Activated CD8-positive, alpha-beta memory T cell treated with anti-CD3 and anti-CD28 coated beads, Interleukin-2, amount 10 ng/mL, durations not matched to agents 7 days and 5 days (primary cell): ENCODE data around the gene REXO1. TPM values are rescaled to one million over a fixed set of nuclear protein-coding genes. Genes with fewer than 3 reads are reported as not detected.
A peak's percentile ranks its signal among the peaks of the same experiment; 100 is the strongest.

Experiments
- ATAC-seq: fragments of 150-1000 bp; cut with Tn5 transposase; one replicate; pipeline ENCODE4 v1.10.0; 2021; ENCODE audit warnings: moderate library complexity
- CTCF ChIA-PET: fragments of 350-600 bp; sonication (Branson Sonifier 250); formaldehyde crosslinking; loops from one replicate; lab custom pipeline; 2021; ENCODE audit warnings: antibody characterized with exemption; lab: Charles Lee
- DNase-seq: peaks from one replicate; pipeline ENCODE4 v3.0.0-alpha.2; 2020
- H3K27ac Mint-ChIP-seq: one replicate; pipeline ENCODE4 v1.8.0; 2021; ENCODE audit warnings: mild to moderate bottlenecking, mixed read lengths
- H3K27me3 Mint-ChIP-seq: one replicate; pipeline ENCODE4 v1.8.0; 2021; ENCODE audit warnings: mixed read lengths
- H3K36me3 Mint-ChIP-seq: one replicate; pipeline ENCODE4 v1.8.0; 2021; ENCODE audit warnings: mild to moderate bottlenecking, mixed read lengths
- H3K4me1 Mint-ChIP-seq: one replicate; pipeline ENCODE4 v1.8.0; 2021; ENCODE audit warnings: mixed read lengths
- H3K4me3 Mint-ChIP-seq: one replicate; pipeline ENCODE4 v1.8.0; 2021; ENCODE audit warnings: mild to moderate bottlenecking, moderate library complexity, mixed read lengths
- H3K9me3 Mint-ChIP-seq: one replicate; pipeline ENCODE4 v1.8.0; 2022; ENCODE audit warnings: low read depth, mixed read lengths
- total RNA-seq, 2 experiments: library from RNA; stranded (reverse); gene quantifications; one replicate each; pipeline ENCODE4 v1.2.3, GENCODE V29; 2021

REXO1 gene
- total RNA-seq, 2 experiments from 2014 or later, result 58.4 to 68.4 TPM

GRCh38 chr19:1813192-1814182 lies 34.8 kb downstream of the REXO1 start:
- Mint-ChIP-seq H3K36me3 (peaks cover 8% of the 10 kb centered on the region), H3K9me3 (no peaks in the 10 kb centered on the region), H3K4me3 (peak overlapping the region; percentile 81), H3K4me1 (peaks cover 14% of the 10 kb centered on the region), H3K27ac (peak overlapping the region; percentile 99), H3K27me3 (no peaks in the 10 kb centered on the region)
- ATAC-seq (no peak), DNase-seq (no peak)
- CTCF ChIA-PET, result interaction anchor here (0.8 to 2.9 kb wide), 5 partner anchors 10 to 141 kb away, joined by 4 to 19 read pairs (median 4); no protein-coding TSS in a partner anchor

- H3K4me3 Mint-ChIP-seq, result peak overlapping the region; percentile 81
- peak overlapping the region; percentile 99 for H3K27ac Mint-ChIP-seq
- peak; percentile 91 for ATAC-seq
- peak; percentile 99 for DNase-seq
- no peaks in the 10 kb centered on the region for H3K27me3 Mint-ChIP-seq
- H3K36me3 Mint-ChIP-seq, result peaks cover 5% of the 10 kb centered on the region
- peaks cover 14% of the 10 kb centered on the region for H3K4me1 Mint-ChIP-seq
- CTCF ChIA-PET, result interaction anchor here (0.9 to 5.0 kb wide), 6 partner anchors 13 to 140 kb away, joined by 3 to 19 read pairs (median 12); no protein-coding TSS in a partner anchor
- no peaks in the 10 kb centered on the region for H3K9me3 Mint-ChIP-seq
Measured at GRCh38 chr19:1812426-1813191, 35.7 kb downstream of the REXO1 start.

GRCh38 chr19:1811942-1812425 lies 36.3 kb downstream of the REXO1 start, which contains the start of gene ATP8B3:
Gene ATP8B3 (minus strand): TSS chr19:1812276. CDS start chr19:1811736, 540 bp downstream.
- H3K27me3 Mint-ChIP-seq, result no peaks in the 10 kb centered on the region
- no peak for DNase-seq
- H3K27ac Mint-ChIP-seq, result peak within 1 kb of the TSS; percentile 99
- peak within 1 kb of the TSS; percentile 81 for H3K4me3 Mint-ChIP-seq
- CTCF ChIA-PET, result interaction anchor here (0.5 to 5.0 kb wide), 7 partner anchors 14 to 216 kb away, joined by 3 to 19 read pairs (median 4); no protein-coding TSS in a partner anchor
- no peaks in the 10 kb centered on the region for H3K9me3 Mint-ChIP-seq
- ATAC-seq, result peak; percentile 37
- peaks cover 14% of the 10 kb centered on the region for H3K4me1 Mint-ChIP-seq
- peaks cover 5% of the 10 kb centered on the region for H3K36me3 Mint-ChIP-seq

- H3K27me3 Mint-ChIP-seq, result no peaks in the 10 kb centered on the region
- no peaks in the 10 kb centered on the region for H3K9me3 Mint-ChIP-seq
- H3K36me3 Mint-ChIP-seq, result peaks cover 5% of the 10 kb centered on the region
- ATAC-seq, result no peak
- peak; percentile 58 for DNase-seq
- peak overlapping the region; percentile 49 for H3K27ac Mint-ChIP-seq
- CTCF ChIA-PET, result interaction anchor here (0.5 to 5.0 kb wide), 7 partner anchors 15 to 217 kb away, joined by 3 to 19 read pairs (median 4); no protein-coding TSS in a partner anchor
- H3K4me3 Mint-ChIP-seq, result peak overlapping the region; percentile 81
- H3K4me1 Mint-ChIP-seq, result peaks cover 14% of the 10 kb centered on the region
Measured at GRCh38 chr19:1811472-1811894, 36.8 kb downstream of the REXO1 start.

GRCh38 chr19:1810439-1811160 lies 37.7 kb downstream of the REXO1 start:
- H3K27me3 Mint-ChIP-seq, result no peaks in the 10 kb centered on the region
- no peak for ATAC-seq
- H3K27ac Mint-ChIP-seq, result peak overlapping the region; percentile 1
- H3K9me3 Mint-ChIP-seq, result no peaks in the 10 kb centered on the region
- H3K36me3 Mint-ChIP-seq, result peaks cover 2% of the 10 kb centered on the region
- H3K4me1 Mint-ChIP-seq, result peaks cover 14% of the 10 kb centered on the region
- no peak for DNase-seq
- H3K4me3 Mint-ChIP-seq, result no peak overlapping the region
- CTCF ChIA-PET, result interaction anchor here (1.1 to 5.0 kb wide), 7 partner anchors 15 to 138 kb away, joined by 3 to 19 read pairs (median 3); no protein-coding TSS in a partner anchor

GRCh38 chr19:1809678-1810077 lies 38.6 kb downstream of the REXO1 start:
- Mint-ChIP-seq H3K27ac (no peak overlapping the region), H3K4me1 (peaks cover 14% of the 10 kb centered on the region), H3K27me3 (no peaks in the 10 kb centered on the region), H3K4me3 (no peak overlapping the region), H3K9me3 (no peaks in the 10 kb centered on the region), H3K36me3 (no peaks in the 10 kb centered on the region)
- ATAC-seq, result no peak
- no peak for DNase-seq
- CTCF ChIA-PET, result interaction anchor here (1.1 to 5.0 kb wide), 4 partner anchors 14 to 138 kb away, joined by 3 to 19 read pairs (median 10); no protein-coding TSS in a partner anchor

GRCh38 chr19:1808395-1808731 lies 39.9 kb downstream of the REXO1 start:
- no peaks in the 10 kb centered on the region for H3K27me3 Mint-ChIP-seq
- ATAC-seq (no peak), DNase-seq (no peak)
- no peak overlapping the region for H3K4me3 Mint-ChIP-seq
- no peak overlapping the region for H3K27ac Mint-ChIP-seq
- CTCF ChIA-PET, result interaction anchor here (4.0 to 5.0 kb wide), 2 partner anchors 13 to 18 kb away, joined by 17 to 19 read pairs; no protein-coding TSS in a partner anchor
- H3K9me3 Mint-ChIP-seq, result no peaks in the 10 kb centered on the region
- peaks cover 14% of the 10 kb centered on the region for H3K4me1 Mint-ChIP-seq
- no peaks in the 10 kb centered on the region for H3K36me3 Mint-ChIP-seq

GRCh38 chr19:1807695-1808394 lies 40.4 kb downstream of the REXO1 start:
- CTCF ChIA-PET, result interaction anchor here (5.0 kb wide), 1 partner anchor 18 kb away, joined by 19 read pairs; no protein-coding TSS in a partner anchor
- ATAC-seq, result no peak
- H3K27me3 Mint-ChIP-seq, result no peaks in the 10 kb centered on the region
- H3K4me1 Mint-ChIP-seq, result peaks cover 10% of the 10 kb centered on the region
- no peaks in the 10 kb centered on the region for H3K36me3 Mint-ChIP-seq
- no peak overlapping the region for H3K27ac Mint-ChIP-seq
- DNase-seq, result no peak
- no peaks in the 10 kb centered on the region for H3K9me3 Mint-ChIP-seq
- no peak overlapping the region for H3K4me3 Mint-ChIP-seq

- ATAC-seq (no peak), DNase-seq (no peak)
- H3K36me3 Mint-ChIP-seq, result no peaks in the 10 kb centered on the region
- no peaks in the 10 kb centered on the region for H3K27me3 Mint-ChIP-seq
- no peak overlapping the region for H3K27ac Mint-ChIP-seq
- H3K4me3 Mint-ChIP-seq, result no peak overlapping the region
- H3K4me1 Mint-ChIP-seq, result peaks cover 5% of the 10 kb centered on the region
- CTCF ChIA-PET, result interaction anchor here (1.1 to 5.0 kb wide), 3 partner anchors 11 to 135 kb away, joined by 3 to 19 read pairs (median 3); no protein-coding TSS in a partner anchor
- no peaks in the 10 kb centered on the region for H3K9me3 Mint-ChIP-seq
Measured at GRCh38 chr19:1807030-1807694, 41.1 kb downstream of the REXO1 start.

GRCh38 chr19:1806184-1807029 lies 41.9 kb downstream of the REXO1 start:
- Mint-ChIP-seq H3K4me1 (peaks cover 3% of the 10 kb centered on the region), H3K36me3 (no peaks in the 10 kb centered on the region), H3K27me3 (no peaks in the 10 kb centered on the region), H3K9me3 (no peaks in the 10 kb centered on the region), H3K27ac (no peak overlapping the region), H3K4me3 (no peak overlapping the region)
- ATAC-seq (no peak), DNase-seq (no peak)
- CTCF ChIA-PET, result interaction anchor here (1.1 to 2.2 kb wide), 3 partner anchors 10 to 134 kb away, joined by 3 to 7 read pairs (median 3); no protein-coding TSS in a partner anchor
